LNCAP (cell line): ENCODE data around the gene CASK.

ENCODE experiments used
- CTCF ChIP-seq: fragments of 450-650 bp; IDR thresholded peaks from 2 replicates; pipeline ENCODE4 v1.5.1; 2017; ENCODE audit warnings: mild to moderate bottlenecking

CASK gene

GRCh38 chrX:41906515-41907187 is 16.7 kb downstream of the CASK start:
- TF ChIP-seq CTCF, result no peak

- no peak for TF ChIP-seq CTCF
These were observed 19.8 kb downstream of the CASK start for GRCh38 chrX:41903544-41903943.

GRCh38 chrX:41900321-41900720 is 23.0 kb downstream of the CASK start:
- TF ChIP-seq CTCF, result no peak

GRCh38 chrX:41895826-41896225 is 27.5 kb downstream of the CASK start:
- TF ChIP-seq CTCF, result no peak

GRCh38 chrX:41890026-41890423 is 33.3 kb downstream of the CASK start:
- TF ChIP-seq CTCF, result no peak

- TF ChIP-seq CTCF, result no peak
These were observed 33.9 kb downstream of the CASK start for GRCh38 chrX:41889317-41890025.

- TF ChIP-seq CTCF, result no peak
These were observed 35.7 kb downstream of the CASK start for GRCh38 chrX:41887691-41888090.
